Dedifferentiated amniotic fluid mesenchymal stem cell (primary cell): ENCODE measurements around the gene USP24.
"Not testable (repeated sequence)": the region's sequence is repeated elsewhere in the genome, so short reads cannot be mapped to it uniquely, and the experiment has no call there.

Source experiments
- DNase-seq: peaks from one replicate; pipeline ENCODE4 v3.0.0-alpha.2; 2016; ENCODE audit errors: extremely low spot score

Gene USP24

DNA sequence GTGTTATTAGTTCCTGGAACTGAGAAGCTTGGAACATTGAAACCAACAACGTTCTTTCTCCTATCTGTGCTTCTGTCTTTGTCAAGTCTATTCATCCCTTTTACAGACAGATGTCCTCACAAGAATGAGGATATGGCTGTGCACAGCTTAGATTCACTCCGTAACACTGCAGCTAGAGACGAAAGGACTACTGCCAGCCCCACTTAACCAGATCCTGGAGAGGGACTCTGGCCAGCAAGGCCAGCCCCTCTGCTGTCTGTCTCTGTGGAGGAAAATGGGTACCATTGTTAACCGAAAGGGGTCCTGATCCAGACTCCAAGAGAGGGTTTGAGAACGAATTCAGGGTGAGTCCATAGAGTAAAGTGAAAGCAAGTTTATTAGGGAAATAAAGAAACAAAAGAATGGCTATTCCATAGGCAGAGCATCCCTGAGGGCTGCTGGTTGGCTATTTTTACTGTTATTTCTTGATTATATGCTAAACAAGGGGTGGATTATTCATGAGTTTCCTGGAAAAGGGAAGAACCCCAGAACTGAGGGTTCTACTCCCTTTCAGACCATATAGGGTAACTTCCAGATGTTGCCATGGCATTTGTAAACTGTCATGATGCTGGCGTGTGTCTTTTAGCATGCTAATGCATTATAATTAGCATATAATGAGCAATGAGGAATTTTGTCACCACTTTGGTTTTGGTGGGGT is 17.4 kb upstream of the USP24 start:
- no peak for DNase-seq

DNA sequence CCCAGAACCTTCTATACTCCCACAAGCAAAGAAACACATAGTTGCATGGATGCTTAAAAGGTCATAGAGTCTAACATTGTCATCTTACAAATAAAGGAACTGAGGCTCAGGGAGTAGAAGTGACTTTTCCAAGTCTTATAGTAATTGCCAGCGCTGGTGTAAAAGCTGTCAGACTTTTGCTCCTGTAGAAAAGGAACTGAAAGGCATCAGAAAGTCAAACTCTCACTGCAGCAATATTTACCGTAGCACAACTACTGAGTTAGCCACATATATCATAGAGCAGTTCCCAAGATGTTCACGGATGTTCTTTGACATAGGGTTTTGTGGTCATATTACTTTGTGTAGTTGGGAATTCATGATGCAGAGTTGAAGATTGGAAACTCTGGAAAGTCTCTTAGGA is 16.6 kb upstream of the USP24 start:
- no peak for DNase-seq

DNA sequence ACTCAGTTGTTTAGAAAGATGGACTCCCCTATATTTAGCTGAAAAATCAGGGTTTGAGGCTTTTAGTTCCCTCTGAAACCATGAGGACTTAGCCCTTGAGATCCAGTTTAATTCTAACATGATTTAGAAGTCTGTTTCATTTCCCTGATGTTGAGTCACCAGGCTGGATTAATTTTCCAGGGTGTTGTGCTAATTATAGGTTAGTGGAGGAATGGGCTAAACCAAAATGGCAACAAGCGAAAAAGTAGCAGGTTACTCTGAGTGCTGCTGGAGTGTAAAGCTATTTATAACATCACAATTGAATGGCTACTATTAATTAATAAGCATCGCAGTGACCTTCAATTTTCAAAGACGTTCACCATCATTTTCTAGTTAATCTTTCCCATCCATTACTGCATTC is 15.5 kb upstream of the USP24 start:
- DNase-seq = no peak

DNA sequence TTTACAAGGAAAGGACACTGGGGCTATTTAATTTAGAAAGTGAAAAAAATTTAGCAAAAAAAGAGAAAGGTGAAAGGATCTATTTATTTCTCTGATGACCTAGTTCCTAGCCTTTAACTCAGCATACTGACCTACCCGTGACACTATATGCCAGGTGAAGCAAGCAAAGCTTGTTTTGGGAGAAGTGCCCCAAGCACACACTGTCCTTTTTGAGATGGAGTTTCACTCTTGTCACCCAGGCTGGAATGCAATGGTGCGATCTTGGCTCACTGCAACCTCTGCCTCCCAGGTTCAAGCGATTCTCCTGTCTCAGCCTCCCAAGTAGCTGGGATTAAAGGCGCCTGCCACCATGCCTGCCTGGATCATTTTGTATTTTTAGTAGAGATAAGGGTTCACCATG is 14.6 kb upstream of the USP24 start:
- not testable (repeated sequence) for DNase-seq

DNA sequence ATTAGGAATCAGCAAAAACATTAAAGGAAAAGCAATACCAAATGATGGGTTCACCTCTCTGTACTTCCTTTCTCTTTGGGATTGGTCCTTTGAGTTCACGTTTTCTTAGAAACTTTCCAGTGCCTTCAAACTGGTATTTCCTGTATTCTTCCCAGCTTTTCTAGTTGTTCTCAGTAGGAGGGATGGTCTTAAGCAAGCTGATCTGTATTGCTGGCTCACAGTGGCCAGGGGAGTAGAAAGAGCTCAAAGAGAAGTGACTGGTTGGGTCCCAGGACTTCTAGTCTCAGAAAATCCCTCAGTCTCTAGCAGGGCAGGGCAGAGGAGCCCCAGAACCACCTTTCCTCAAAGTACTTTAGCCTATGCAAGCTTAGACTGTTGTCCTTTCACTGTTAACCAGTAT is 10.1 kb upstream of the USP24 start:
- DNase-seq = no peak

DNA sequence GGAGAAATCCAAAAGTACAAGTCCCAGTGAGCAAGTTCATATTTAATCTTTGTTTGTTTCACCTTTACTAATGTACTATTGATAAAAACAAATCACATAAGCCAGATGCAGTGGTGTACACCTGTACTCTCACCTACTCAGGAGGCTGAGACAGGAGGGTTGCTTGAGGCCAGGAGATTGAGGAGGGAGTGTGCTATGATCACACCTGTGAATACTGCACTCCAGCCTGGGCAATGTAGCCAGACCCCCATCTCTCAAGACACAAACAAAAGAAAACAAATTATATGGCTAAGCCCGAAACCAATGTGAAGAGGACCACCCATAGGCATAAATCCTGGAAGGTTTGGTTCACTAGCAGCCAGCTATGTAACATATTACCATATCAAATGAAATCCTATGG is 9.6 kb upstream of the USP24 start:
- no peak for DNase-seq

DNA sequence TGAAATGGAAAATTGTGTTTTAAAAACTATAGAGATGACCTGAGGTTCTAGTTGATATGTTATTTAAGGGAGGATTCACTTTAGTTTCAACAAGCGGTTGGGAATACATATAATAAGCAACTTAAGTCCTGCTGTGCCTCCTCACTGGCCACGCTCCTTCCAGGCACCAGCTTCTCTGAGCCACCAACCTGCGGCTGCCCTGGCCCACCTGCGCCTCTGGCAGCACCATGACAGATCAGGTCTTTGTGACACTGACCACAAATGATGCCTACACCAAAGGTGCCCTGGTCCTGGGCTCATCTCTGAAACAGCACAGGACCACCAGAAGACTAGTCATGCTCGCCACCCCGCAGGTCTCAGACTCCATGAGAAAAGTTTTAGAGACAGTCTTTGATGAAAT is 7.0 kb upstream of the USP24 start:
- DNase-seq = no peak

DNA sequence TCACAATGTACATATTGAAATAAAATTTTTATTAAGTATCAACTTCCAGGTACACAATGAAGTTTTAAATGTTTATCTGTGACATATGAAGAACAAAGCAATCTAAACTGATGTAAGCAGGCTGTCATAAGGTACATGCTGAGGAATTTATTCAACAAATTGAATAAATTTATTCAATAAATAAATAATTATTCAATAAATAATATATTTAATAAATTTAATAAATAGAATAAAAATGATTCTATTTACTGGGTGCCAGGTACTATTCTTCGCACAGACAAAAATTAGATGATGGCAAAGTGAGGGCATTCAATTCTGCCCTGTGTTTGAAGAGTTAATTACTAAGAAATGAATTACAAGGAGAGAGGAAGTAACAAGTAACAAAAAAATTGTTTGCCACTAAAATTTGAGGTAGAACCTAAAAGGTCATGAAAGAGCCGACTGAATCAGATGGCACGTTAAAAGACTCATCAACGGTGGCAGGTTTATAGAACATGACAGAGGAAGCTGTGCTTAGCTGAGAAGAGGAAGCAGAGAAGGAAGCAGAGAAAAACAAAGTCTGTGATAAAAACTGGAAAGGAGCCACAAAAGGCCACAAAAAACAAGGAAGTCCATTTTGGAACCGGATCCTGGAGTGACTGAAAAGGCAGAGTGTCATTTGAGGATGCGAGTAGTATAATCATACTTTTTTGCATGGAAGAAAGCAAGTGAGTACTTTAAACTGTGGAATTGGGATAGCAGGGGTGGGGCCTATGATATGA is 2.2 kb upstream of the USP24 start:
- DNase-seq = no peak

DNA sequence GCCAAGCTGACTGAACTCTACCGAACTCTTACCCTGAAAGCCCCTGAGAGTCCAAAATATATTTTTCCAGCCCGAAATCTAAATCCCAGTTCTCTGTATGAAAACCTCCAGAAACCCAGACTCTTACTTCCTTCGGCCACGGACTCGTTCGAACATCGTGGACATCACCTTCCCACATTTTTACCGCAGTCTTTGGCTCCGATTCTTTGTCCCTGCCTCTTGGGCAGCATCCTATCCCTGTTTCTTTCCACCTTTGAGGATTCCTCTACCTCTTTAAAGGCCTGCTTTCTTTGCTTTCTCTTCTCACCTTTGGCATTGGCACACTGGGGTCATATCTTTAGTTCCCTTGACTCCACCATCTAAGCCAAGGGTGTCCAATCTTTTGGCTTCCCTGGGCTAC is 932 bp upstream of the USP24 start:
- no peak for DNase-seq

DNA sequence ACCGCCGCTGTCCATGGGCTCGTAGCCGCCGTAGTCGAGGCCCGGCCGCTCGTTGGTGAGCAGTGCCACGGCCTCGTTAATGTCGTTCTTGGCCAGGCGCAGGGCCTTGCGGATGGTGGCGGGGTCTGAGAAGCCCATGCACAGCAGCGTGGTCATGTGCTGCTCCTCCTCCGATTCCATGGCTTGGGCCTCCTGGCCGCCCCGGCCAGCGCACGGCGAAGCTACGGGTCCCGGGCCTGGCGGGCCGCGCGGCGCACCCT is 300 bp downstream of the USP24 start:
- DNase-seq = no peak

DNA sequence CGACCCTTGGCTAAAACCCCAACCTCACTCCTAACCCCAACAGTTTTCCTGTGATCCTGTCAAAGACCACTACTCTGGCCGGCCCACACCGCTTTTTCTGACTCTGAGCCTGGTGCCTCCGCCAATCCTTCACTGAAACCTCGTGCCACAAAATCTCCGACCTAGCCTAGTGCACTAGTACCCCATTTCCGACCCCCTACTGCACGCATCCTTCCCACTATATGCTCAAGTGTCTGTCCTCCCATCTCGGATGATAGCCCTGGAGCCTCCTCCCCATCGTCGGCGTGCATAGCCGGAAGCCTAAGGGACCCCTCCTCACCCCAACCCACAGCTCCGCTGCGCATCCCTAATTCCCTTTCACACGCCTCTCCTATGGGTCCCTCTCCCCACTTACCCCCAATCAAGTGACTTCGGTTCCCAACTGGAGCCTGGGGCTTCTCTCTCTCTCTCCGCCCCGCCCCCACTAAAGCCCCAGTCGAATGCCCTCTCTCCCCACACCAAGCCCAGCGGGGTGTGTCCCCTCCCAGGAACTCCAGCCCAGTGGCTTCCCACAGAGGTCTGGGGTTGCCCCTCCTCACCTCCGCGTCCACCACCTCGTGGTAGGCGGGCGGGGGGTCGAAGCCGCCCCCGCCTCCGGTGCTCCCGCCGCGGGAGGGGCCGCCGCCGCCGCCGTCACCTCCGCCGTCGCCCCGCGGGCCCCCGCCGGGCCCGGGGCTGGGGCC is 791 bp downstream of the USP24 start:
- no peak for DNase-seq

DNA sequence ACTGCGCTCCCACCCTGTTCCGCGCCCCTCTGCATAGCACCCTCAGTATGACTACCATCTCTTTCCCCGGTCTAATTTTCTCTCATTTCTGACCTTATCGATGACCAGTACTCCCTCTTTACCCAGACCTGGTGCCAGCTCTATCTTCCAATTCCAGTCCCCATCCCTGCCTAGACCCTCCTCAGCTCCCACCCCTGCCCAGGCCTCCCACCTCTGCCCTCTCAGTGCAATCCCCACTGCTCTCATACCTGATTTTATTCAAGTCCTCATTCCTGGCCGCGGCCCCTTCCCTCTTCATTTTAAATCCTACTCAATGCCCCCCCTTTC is 1.3 kb downstream of the USP24 start:
- no peak for DNase-seq

DNA sequence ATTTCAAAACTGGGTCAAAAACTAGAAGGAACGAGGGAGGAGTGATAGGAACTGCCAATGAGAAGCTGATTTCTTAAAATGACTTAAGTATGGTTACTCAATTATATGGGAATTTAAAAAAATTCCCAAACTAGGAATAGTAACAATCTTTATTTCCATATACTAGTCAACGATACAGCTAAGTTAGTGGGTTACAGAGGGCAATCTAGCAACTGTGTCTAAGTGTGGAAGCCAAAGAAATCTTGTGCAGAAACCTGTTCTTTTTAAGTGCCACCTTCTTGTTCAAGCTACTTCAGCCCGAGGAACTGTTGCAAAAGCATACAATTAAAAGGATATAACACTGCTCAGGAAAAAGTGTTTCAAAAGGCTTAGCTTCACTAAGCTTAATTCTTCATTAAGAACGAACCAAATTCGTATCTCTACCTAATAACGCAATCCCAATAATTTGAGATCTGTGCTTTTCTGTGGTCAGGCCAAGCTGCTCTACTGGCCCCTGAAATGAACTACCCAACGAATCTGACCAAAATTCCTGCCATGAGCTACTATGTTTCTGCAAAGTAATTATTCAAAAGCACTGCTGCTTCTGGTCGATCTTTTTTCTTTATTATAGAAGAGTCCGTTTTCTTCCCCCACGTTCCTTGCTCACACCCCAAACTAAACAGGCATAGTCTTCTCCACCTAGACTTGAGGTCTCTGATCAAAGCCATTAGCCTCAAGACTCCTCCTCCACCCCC is 1.8 kb downstream of the USP24 start:
- no peak for DNase-seq

DNA sequence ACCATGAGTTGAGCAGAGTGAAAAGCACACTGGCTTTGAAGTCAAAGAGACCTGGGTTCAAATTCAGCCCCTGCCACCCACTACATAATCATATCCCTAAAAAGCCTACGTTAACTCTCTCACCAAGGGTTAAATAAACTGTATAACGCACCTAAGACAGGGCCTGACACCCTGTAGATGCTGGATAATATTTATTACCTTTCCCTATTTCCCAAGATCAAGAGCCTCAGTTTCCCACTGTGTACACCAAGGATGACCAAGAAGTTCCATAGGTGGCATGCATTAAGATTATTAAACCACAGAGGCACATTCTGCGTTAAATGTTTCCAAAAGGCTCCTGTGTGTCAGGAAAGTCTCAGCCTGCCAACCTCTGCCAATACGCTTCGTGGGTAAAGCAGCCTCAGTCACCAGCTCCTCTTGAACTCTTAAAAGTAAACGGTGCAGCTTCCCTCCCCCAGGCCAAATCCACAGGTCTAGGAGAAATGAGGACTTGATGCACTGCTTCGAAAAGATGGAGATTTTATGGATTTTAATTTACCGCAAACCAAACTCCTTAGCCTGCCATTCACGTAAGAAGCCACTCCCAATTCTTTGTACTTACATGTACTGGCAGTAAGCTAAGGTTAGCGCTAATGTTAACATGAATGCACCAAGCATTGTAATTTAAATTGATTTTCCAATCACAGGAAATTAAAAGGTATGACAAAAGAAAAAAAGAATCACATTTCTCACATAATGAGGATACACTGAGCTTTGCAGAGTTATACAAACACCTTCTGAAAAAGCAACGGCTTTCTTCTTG is 2.6 kb downstream of the USP24 start:
- DNase-seq = peak; percentile 2

DNA sequence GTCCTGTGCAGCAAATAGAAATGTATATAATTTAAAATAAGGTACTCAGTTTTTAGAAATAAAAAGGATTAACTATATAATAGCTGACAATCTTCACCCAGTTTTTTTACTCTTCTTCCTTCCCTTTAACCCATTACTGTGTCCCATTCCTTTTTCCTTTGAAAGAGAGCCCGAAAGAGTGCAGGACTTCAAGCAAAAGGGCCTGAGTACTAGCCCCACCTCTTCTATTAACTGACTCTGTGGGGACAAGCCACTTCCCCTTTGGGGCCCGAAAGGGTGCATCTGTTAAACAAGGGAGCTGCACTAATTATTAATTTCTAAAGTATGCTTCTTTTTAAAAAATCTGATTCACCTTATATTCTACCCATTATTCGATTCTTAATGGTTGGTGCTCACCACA is 3.3 kb downstream of the USP24 start:
- DNase-seq = no peak

DNA sequence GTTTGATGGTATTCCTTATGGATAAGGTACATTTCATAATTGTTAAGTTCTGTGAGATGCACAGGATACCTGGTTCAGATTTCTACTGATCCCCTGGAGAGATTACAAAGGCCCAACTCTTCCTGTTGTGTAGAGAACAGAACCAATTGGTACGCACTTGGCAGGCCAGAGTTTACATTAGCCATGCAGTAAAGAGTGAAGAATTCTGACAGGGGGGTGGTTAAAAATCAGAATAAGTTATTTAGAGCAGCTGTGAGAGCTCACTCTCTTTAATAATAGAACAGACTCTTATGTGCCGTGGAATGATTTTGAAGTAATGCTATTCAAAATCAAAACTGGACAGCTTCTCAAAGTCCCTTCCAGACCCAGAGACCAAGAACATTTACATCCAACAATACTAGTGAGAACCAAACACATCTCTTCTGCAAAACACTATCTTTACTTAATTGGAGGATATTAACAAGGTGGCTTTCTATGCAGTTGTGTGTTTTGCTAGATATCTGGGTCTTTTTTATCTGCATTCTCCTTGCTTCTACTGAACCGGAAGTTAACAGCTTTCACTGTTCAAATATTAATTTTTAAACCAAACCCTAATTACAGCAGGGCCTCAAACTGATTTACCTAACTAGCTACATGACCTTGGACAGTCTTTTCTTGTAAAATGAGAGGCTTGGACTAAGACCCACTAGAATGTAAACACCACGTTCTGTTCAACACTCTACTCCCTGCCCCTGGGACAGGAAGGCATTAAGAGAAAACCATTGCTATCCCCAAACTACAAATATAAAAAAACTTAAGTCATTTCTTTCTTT is 4.0 kb downstream of the USP24 start:
- no peak for DNase-seq

DNA sequence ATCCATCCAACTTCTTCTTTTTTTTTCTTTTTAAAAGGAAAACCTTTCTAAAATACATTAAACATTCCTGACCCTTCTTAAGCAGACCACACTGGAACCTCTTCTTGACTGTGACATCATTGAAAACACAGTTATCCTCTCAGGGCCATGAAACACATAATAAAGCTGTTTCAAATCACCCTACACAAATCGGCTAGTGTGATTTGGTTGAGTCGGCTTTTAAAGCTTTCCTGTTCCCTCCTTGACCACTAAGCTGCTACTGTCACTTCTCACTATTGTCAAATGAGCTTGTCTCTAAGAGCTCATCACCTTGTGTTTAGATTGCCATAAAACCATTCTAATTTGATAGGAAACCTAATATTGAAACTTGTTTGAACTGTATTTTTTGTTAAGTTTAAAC is 5.9 kb downstream of the USP24 start:
- DNase-seq = no peak

DNA sequence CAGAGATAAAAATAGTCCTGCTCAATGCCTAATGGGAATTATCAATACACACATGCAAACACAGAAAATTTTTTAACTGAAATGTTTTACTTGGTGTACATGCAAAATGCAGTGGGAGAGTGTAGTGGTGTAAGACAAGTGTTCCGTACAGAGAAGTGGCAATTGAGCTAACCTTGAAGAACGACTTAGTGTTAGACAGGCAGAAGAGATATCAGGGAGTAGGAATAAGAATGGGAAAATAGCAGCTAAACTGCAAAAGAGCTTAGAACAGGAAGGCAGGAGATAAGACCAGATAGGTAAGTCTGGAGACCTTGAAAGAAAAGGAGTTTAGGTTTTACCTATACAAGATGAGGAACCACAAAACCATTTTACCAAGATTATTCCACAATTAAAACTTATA is 9.0 kb downstream of the USP24 start:
- DNase-seq = no peak

DNA sequence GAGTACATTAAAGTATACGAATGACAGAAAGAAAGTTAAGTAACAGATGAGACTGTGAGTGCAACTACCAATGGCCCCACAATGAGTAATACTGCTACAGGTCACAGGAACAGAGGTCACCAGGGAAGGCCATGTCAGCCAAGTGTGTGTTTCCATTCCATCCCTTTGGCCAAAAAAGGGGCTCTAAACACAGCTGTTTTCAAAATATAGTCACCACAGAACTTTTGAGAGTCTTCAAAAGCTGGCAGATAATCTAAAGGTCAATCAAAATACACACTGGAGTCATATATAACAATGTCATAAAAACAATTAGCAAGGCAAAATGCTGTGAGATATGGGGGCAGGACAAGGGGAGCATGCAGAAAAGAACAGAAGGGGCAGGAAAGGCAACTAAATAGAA is 10.2 kb downstream of the USP24 start:
- DNase-seq = no peak

DNA sequence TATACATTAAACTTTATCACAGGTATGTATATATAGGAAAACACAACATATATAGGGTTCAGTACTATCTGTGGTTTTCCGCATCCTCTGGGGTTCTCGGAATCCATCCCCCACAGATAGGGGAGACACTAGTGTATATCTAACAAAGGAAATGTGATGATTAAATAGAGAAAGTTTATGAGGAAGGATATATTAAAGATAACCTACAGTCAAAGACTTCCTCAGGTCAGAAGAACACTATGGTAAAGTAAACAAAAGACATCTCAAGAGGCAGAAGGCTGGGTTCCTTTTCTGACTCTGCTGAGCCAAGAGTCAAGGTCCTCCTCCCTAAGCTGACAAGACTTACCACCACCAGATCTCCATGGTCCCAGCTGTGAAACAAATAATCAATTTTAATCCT is 12.1 kb downstream of the USP24 start:
- DNase-seq = no peak

DNA sequence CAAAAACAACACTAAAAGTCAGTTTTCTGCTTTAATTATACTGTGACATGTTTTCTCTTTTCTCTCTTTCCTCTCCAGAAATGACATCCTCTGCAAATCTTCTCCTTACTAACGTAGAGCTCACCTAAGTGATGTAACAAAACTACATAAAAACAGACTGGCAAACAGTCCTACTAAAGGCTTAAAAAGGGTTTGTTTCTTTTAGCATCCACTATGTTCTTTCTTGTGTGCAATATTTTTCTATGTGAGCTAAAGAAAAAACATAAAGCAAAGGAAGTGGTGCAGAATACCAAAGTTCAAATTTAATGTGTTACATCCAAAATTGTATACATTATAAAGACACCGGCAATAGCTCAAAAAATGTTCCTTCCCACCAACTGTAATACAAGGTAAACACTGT is 14.5 kb downstream of the USP24 start:
- DNase-seq = no peak
